Nephron progenitor cell (in vitro differentiated cells): ENCODE results near the gene JAK3.

Experiments
- DNase-seq: peaks from one replicate; pipeline ENCODE4 v3.0.0; 2021
- H3K27ac Mint-ChIP-seq: 2 replicates; pipeline ENCODE4 v1.8.0; 2021; ENCODE audit warnings: mild to moderate bottlenecking, moderate library complexity, mixed read lengths
- H3K27me3 Mint-ChIP-seq: 2 replicates; pipeline ENCODE4 v1.8.0; 2021; ENCODE audit warnings: mild to moderate bottlenecking, low read depth, mixed read lengths; ENCODE audit not compliant: poor library complexity
- H3K36me3 Mint-ChIP-seq: 2 replicates; pipeline ENCODE4 v1.8.0; 2021; ENCODE audit warnings: low read depth, mixed read lengths
- H3K4me1 Mint-ChIP-seq: 2 replicates; pipeline ENCODE4 v1.8.0; 2021; ENCODE audit warnings: mixed read lengths
- H3K4me3 Mint-ChIP-seq: 2 replicates; pipeline ENCODE4 v1.8.0; 2021; ENCODE audit warnings: mild to moderate bottlenecking, moderate library complexity, mixed read lengths
- H3K9me3 Mint-ChIP-seq: 2 replicates; pipeline ENCODE4 v1.8.0; 2021; ENCODE audit warnings: mild to moderate bottlenecking, moderate library complexity, mixed read lengths
- CTCF ChIP-seq: fragments of 200-600 bp; sonication (generic); IDR thresholded peaks from 2 replicates; pipeline ENCODE4 v1.5.0; 2021; ENCODE audit warnings: antibody characterized with exemption

The JAK3 gene

DNA sequence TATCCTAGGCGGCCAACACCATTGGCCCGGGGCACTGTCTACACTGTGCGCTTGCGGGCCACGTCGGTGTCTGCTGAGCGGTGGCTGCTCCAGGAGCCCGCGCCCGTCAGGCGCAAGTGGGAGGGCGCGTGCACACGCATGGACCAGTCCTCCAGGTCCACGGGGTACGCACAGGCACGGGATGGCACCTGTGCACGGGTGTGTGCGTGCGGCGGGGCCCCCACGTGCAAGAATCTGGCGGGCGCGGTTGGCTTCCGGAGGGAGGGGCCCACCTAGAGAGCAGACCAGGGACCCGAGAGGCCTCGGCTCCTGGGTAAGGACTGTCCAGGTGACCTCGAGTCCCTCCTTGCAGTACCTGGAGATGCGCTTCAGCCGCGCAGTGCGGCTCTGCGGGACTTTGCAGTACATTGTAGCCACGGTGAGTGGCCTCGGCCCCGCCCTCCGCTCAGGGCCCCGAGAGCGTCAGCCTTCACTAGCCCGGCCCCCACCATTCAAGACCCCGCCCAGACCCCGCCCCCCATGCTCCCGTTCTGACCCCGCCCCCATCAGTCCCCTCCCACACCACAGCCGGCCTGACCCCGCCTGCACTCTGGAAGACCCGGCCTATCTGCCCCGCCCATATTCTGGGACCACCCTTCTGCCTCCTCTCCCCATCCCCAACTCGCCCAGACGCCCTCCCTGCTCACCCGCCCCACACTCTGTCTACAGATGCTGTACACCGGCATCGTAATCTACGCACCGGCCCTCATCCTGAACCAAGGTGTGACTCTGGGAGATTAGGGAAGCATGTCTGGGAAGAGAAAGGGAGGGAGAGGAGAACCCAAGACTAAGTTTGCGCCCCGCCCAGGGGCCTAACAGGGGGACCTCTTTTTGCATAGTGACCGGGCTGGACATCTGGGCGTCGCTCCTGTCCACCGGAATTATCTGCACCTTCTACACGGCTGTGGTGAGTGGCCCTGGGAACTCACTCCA, 26.3 kb upstream of the JAK3 start:
- H3K9me3 Mint-ChIP-seq: no peaks in the 10 kb centered on the region
- no peak overlapping the region for H3K27ac Mint-ChIP-seq
- no peak for TF ChIP-seq CTCF
- H3K36me3 Mint-ChIP-seq: no peaks in the 10 kb centered on the region
- peaks cover 84% of the 10 kb centered on the region for H3K27me3 Mint-ChIP-seq
- H3K4me1 Mint-ChIP-seq: peaks cover 5% of the 10 kb centered on the region
- H3K4me3 Mint-ChIP-seq: peak overlapping the region; percentile 58
- peak; percentile 84 for DNase-seq

DNA sequence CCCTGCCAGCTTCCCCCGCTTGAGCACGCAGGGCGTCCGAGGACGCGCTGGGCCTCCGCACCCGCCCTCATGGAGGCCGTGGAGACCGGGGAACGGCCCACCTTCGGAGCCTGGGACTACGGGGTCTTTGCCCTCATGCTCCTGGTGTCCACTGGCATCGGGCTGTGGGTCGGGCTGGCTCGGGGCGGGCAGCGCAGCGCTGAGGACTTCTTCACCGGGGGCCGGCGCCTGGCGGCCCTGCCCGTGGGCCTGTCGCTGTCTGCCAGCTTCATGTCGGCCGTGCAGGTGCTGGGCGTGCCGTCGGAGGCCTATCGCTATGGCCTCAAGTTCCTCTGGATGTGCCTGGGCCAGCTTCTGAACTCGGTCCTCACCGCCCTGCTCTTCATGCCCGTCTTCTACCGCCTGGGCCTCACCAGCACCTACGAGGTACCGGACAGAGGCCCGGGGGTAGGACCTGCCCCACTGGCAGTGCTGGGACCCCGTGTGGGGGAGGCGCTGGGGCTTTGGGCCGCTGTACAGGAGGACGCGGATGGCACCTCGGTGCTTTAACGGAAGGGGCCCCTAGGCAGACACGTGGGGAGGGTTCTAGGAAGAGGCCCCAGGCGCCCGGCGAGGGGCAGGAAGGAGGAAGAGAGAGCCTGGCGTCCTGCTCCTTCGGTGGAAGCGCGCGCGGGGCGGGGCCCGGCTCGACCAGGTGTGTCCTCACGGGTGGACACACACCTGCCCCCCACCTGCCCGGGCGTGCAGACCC, 24.6 kb upstream of the JAK3 start:
- H3K27me3 Mint-ChIP-seq: peaks cover 87% of the 10 kb centered on the region
- no peaks in the 10 kb centered on the region for H3K36me3 Mint-ChIP-seq
- H3K27ac Mint-ChIP-seq: no peak overlapping the region
- no peak for DNase-seq
- no peak overlapping the region for H3K4me3 Mint-ChIP-seq
- no peaks in the 10 kb centered on the region for H3K9me3 Mint-ChIP-seq
- TF ChIP-seq CTCF: no peak
- peaks cover 5% of the 10 kb centered on the region for H3K4me1 Mint-ChIP-seq

GRCh38 chr19:17871878-17872250, 24.1 kb upstream of the JAK3 start, which contains the start of gene SLC5A5:
TSS of gene SLC5A5 (plus strand) at chr19:17871945. CDS start at chr19:17872320, 375 bp downstream.
- peaks cover 5% of the 10 kb centered on the region for H3K4me1 Mint-ChIP-seq

DNA sequence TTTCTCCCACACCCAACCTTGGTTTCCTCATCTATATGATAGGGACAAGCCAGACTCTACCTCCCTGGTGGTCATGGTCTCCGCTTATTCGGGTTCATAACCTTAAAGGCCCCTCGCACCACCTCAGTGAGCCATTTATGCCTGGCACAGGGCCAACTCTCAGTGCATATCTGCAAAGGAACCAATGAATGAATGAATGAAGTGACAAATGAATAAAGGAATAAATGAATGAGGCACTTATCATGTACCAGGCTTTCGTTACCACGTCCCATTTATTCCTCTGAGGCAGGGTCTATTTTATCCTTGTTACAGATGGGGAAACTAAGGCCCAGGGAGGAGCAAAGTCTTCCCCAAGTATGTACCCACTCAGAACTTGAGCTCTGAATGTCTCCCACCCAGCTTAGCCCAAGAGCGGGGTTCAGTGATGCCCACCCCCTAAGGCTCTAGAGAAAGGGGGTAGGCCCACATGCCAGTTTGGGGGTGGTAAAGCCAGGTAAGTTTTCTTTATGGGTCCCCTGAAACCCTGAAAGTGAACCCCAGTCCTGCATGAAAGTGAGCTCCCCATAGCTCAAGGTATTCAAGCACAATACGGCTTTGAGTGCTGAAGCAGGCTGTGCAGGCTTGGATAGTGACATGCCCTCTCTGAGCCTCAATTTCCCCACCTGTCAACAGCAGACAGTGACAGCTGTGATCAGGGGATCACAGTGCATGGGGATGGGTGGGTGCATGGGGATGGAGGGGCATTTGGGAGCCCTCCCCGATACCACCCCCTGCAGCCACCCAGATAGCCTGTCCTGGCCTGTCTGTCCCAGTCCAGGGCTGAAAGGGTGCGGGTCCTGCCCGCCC, 23.5 kb upstream of the JAK3 start:
- Mint-ChIP-seq H3K9me3 (no peaks in the 10 kb centered on the region), H3K4me3 (no peak overlapping the region), H3K27me3 (peaks cover 84% of the 10 kb centered on the region), H3K36me3 (no peaks in the 10 kb centered on the region), H3K4me1 (peaks cover 5% of the 10 kb centered on the region), H3K27ac (no peak overlapping the region)
- TF ChIP-seq CTCF: no peak
- no peak for DNase-seq

More at GRCh38 chr19:17871878-17872250, 24.1 kb upstream of the JAK3 start, which contains the start of gene SLC5A5:
- no peak within 1 kb of the TSS for H3K27ac Mint-ChIP-seq
- H3K27me3 Mint-ChIP-seq: peaks cover 89% of the 10 kb centered on the region
- H3K9me3 Mint-ChIP-seq: no peaks in the 10 kb centered on the region
- H3K36me3 Mint-ChIP-seq: no peaks in the 10 kb centered on the region
- peak; percentile 58 for DNase-seq
- H3K4me3 Mint-ChIP-seq: no peak within 1 kb of the TSS
- TF ChIP-seq CTCF: no peak

DNA sequence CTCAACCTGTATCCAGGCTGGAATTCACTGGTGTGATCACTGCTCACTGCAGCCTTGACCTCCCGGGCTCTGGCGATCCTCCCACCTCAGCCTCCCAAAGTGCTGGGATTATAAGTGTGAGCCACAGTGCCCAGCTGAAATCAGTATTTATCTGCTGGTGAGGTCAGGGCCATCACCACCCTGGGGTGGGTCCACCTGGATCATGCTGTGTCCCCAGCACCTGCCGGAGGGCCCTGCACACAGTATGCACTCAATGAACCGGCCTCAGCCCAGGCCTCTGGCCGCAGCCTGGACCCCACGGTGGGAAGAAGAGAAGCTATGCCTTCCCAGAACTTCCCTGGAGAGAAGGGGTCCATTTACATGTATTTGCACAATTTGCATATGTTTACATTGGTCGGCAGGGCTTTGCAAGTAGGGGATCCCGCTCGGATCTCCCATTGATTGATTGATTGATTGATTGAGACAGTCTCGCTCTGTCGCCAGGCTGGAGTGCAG, 21.4 kb upstream of the JAK3 start:
- no peak for TF ChIP-seq CTCF
- Mint-ChIP-seq H3K4me1 (peaks cover 5% of the 10 kb centered on the region), H3K9me3 (no peaks in the 10 kb centered on the region), H3K27me3 (peaks cover 64% of the 10 kb centered on the region), H3K36me3 (peaks cover 16% of the 10 kb centered on the region), H3K27ac (no peak overlapping the region), H3K4me3 (no peak overlapping the region)
- DNase-seq: no peak
